Fibroblast of upper back skin (primary cell): ENCODE data around the gene PRR9.

ENCODE experiments used
- DNase-seq: peaks from one replicate; pipeline ENCODE4 v3.0.0-alpha.2; 2013

PRR9 gene

DNA sequence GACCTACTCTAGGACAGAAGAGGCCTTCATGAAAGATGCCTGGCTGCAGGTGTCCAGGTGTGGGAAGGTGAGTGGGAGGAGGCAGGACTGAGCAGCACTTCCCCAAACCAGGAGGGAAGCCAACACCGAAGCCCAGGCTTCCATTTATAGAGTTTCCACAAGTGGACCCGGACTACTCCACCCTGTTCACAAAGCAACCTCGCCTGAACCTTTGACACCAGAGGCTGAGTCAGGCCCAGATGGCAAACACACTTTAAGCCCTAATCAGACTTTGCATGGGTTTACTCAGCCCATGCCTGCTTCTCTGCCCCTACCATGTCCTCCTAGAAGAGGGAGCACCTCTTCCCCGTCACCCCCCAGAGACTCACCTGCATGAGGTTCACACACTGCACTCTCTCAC is 14.0 kb downstream of the PRR9 start:
- no peak for DNase-seq

DNA sequence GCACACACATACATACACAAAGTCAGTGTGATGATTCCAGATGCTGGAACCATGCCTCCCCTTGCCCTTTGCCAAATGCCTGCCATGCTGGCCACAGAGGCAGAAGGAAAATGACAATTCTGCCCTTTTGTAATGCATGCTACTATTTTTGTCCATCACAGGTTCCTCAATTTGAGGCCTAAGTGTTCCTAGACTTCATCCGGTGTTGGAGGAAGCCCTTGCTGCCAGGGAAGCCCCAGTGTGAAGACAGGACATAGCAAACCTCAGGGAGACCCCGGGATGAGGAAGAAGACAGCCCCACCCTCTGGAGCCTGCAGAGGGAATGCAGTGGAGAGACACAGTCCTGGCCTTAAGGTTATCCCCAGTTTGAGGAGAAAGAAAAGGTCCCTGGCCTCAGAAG is 14.4 kb downstream of the PRR9 start:
- no peak for DNase-seq

DNA sequence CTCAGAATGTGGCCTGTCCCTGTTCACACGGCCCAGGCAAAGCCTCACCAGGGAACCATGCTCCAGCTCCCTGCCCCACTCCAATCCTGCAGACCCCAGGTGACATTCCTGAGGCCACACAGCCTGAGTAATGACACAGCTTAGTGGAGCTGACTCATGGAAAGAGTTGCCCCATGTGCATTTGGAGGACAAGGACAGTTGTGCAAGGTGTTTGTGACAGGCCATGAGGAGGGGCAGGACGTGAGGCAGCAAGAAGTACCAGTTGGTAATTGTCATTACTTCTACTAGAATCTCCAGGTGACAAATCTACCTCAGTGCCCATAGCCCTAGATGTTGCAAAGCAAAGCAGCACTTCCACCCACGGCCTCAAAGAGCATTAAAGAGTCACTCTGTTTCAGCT is 15.2 kb downstream of the PRR9 start:
- DNase-seq = no peak

DNA sequence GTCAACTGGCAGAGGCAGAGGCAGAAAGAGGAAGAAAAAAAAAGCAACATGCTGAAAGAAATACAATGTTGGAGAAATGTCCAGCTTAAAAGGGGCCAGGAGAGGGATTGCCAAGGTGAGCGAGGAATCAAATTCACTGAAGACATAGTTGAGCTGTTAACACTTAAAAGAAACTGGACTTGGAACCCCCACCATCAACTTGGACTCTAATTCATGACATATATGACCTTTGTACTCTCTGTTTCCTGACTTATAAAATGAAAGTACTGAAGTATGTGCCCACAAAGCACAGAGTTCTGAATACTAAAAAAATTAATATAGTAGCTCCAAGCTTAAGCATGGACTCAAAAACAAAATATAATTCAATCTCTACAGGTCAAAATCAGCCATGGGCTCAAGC is 16.1 kb downstream of the PRR9 start:
- DNase-seq = no peak

DNA sequence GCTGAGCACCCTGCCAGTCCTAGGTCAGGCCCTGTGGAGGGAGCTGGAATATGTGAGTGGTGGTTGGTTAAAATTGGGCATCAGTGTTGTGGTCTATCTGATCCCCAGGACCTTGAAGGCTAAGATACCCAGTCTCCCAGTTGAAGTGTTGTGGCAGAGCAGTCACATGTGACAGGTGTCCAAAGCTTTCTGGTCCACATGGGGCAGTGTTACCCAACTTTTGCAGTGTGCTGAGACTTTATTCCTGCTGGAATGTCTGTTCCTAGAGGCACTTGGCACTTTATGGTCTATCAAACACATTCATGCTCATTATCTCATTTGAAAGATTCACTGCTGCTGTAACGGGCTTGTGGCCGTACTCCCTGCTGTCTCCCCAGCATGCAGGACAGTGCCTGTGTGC is 21.1 kb downstream of the PRR9 start:
- no peak for DNase-seq

DNA sequence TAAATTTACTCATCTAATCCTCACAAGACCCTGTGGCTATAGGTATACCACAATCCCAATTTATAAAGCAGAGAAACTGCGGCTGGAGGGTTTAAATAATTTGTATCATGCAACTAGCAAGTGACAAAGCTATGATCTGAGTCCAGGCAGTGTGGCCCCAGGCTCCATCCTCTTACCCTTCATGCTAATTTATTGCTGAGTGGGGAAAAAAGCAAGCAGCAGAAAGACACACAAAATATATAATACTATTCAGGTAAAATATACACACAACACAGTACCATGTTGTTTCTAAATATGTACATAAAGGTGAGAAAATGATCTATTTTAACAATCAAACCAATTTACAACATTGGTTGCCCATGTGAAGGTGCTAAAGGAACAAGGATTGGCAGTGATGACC is 24.8 kb downstream of the PRR9 start:
- no peak for DNase-seq

DNA sequence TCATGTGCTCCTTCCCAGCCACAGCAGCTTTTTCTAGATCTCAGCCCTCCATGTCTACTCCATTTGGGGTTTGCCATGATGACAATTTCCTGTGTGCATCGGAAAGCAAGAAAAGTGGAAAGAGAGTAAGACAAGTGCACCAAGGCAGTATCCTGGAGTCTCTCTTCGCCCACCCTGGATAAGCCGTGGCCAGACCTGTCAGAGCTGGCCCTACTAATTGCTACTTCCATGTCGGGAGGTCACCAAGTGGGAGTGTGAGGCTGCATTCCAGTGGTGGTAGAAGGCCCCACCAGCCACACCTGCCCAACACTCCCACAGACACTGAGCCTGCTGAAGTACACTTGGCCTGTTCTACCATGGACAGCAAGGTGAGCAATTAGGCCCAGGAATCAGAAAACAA is 28.1 kb downstream of the PRR9 start:
- no peak for DNase-seq

DNA sequence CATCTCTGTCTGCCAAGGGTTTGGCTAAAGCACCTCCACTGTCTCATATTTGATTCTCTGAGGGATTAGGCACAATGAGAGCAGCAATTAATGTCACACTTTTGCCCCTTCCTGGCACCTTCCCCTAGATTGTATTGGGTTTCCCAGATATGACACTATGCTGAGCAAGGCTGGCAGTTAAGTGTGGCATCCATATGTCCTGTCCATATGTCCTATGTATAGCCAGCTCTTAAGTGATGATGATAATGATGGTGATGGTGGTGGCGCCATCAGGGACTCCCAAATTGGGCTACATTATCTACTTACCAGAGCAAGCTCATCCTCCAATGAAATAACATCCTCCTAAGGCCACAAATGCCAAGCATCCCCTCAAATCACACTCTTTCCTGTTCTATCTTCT is 28.6 kb downstream of the PRR9 start:
- no peak for DNase-seq

DNA sequence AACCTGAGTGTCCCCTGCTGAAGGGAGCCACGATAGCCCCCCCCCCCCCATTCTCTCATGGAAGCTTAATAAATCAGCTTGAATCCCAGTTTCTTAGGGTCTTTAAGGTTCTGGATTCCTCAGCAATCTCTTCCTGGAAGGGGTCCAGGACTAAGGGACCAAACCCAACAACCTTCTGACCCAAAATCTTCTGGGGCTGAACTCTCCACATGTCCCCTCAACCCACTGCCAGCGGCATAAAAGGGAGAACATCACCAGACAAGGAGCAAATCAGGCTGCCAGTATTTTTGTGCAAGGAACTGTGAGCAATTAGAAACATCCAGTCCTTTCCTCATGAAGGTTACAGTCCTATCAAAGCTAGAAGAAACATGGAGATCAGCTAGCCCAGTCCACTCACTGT is 29.4 kb downstream of the PRR9 start:
- no peak for DNase-seq

DNA sequence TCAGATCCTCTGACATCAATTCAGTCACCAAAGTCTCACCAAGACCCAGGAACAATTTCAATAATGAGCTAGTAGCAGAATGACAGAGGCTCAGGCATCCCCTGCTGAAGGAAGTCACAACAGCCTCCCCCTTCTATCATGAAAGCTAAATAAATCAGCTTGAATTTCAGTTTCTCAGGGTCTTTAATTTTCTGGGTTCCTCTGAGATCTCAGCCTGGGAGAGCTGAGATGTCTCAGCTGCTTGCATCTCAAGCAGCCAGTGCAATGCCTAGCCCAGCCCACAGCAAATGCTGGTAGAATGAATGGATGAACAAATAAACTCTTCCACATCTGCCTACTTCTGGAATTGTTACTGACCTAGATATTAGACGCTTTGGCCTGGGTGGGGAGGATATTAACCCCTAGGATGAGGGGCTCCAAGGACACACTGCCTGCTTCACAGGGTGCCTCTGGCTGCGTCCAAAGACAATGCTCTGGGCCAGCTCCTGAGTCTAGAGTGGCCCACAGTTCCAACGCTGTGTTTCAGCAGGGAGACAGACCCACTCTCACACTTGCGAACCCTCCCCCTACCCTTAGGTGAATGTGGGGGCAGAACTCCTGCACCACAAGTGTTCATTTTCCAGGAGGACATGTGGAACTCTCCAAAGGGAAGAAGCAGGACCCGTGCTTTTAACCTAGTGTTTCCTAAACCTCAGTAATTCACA is 30.9 kb downstream of the PRR9 start:
- DNase-seq = no peak

DNA sequence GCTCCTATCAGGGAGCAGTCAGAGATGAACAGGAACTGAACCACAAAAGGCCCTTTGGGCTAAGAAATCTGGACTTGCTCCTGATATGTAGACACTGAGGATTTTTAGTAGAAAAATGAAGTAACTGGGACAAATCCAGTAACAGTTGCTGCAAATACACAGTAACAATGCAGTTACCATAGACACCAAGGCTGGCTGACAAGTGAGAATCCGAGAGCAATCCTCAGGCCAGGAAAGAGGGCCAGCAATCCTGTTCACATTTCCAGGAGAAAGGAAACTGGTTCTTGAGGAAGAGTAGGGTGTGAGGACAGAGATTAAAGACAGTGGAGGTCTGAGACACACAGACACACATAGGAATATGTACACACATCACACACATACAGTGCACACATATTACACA is 32.8 kb downstream of the PRR9 start:
- no peak for DNase-seq

DNA sequence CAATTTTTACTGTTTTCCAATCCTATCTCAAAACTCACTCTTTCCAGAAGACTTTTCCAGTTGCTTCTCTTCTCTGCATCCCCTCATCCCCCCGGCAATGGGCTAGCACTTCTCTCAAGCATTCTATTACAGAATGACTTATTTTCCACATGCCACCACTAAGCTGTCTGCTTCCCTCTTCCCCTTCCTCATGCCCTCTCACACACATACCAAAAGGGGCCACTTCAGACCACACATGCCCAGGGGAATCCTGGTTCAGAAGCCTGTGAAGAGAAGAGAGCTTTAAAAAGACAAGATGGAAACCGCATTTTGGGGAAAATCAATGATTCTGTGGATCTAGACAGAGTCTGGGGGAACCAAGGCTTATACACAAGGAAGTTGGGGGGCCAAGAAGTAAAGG is 33.7 kb downstream of the PRR9 start:
- no peak for DNase-seq

DNA sequence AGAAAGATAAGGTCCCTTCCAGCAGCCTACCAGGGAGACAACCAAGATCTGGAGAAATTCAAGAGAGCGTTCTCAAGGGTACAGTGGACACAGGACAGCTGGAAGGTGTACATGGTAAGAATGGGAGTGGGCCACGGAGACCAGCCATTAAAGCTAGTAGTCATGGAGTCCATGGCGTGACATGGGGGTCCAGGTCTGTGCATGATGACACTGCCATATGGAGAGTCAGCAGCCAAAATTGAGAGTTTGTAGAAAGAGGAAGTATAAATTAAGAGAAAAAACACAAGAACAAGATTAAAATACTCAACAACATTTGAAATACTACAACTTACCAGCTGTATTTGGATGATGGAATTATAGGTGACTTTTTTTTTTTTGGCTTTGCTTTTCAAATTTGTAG is 34.2 kb downstream of the PRR9 start:
- DNase-seq = no peak

DNA sequence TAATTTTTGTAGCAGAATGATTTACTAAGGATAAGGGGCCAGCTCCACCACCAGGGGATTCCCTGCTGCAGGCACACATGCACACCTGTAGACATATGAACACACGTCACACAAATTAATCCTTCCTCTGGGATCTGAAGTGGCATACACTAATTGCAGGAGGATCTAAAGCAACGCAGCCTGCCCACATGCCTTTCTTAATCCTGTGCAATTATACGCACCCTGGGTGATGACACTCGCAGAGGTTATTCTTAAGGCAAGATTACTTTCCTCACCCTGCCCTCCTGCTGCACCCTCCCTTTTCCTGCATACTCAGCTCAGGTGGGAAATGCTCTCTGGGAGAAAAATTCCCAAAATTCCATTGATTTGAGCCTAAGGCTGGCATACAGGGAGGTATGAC is 34.6 kb downstream of the PRR9 start:
- no peak for DNase-seq

DNA sequence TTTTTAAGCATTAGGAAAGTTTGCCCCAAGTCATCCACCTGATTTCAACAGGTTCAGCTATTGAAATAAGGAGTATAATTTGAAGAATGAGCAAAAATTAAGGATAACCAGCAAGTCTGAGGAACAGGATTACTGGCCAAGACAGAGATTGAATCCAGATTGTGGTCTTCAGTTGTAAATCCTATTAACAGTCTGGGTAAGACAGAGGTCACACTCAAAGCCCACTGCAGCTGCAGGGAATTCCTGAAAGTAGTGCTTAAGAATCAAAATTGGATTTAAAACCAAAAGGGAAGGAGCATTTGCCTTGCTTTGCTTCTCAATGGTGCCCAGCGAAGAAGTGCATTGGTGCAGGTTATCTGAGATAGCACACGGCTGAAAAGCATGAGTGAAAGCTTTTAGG is 35.7 kb downstream of the PRR9 start:
- no peak for DNase-seq

DNA sequence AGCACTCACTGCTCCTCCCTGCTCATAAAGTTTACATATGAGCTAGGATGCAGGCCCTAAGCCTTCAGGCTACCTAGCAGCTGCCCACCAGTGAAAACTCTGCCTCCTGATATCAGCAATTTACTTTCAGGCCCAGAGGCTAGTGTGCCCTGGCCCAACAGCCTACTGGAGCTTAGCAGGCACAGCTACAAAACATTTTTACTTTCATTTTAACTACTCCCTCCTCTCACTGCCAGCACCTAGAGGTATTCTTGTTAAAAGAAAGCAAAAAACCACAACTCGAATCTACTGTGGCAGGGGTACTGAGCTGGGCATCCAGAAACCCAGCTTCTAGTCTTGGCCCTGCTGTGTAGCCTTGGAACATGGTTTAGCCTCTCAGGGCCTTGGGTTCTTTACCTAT is 36.3 kb downstream of the PRR9 start:
- no peak for DNase-seq

DNA sequence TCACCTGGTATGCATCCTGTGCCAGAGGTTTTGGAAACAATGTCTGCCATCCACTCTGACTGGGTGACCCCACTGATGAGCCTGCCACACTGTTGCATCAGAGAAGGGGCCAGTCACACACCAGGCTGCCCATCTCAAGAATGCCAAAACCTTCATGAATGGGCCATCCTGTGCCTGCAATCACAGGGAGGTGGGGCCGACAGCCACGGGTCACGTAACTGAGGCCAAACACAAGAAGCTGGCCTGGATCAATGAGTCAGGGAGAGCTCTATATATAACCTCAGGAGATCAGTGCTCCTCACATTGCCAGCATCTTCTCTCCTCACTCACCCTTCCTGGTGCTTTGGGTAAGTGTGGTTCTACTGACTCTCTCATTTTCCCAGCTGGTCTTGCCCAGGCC is 42.0 kb downstream of the PRR9 start, which contains the start of gene LORICRIN:
TSS of gene LORICRIN (plus strand) at position 301 of the 400 bp plus-strand sequence. CDS start 1,263 bp downstream, outside the sequence.
- DNase-seq = no peak

DNA sequence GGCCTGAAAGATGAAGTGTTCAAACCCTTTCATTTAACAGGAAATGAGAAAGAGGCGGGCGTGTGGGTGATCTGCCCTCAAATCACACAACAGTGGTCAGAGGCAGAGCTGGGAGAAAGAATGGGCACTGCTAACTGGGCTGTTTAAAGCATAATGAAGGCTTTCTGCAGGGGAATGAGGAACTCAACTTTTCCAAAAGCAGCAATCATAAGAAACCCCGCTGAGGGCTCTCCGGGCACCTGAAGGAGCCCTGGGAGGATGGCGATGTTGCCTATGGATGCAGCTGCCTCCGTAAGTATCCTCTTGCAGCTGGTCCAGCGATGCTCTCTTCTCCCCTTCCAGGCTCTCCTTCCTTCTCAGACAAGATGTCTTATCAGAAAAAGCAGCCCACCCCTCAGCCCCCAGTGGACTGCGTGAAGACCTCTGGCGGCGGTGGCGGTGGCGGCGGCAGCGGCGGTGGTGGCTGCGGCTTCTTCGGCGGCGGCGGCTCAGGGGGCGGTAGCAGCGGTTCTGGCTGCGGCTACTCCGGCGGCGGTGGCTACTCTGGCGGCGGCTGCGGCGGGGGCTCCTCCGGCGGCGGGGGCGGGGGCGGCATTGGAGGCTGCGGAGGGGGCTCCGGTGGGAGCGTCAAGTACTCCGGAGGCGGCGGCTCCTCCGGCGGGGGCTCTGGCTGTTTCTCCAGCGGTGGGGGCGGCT is 43.3 kb downstream of the PRR9 start:
- DNase-seq = no peak

DNA sequence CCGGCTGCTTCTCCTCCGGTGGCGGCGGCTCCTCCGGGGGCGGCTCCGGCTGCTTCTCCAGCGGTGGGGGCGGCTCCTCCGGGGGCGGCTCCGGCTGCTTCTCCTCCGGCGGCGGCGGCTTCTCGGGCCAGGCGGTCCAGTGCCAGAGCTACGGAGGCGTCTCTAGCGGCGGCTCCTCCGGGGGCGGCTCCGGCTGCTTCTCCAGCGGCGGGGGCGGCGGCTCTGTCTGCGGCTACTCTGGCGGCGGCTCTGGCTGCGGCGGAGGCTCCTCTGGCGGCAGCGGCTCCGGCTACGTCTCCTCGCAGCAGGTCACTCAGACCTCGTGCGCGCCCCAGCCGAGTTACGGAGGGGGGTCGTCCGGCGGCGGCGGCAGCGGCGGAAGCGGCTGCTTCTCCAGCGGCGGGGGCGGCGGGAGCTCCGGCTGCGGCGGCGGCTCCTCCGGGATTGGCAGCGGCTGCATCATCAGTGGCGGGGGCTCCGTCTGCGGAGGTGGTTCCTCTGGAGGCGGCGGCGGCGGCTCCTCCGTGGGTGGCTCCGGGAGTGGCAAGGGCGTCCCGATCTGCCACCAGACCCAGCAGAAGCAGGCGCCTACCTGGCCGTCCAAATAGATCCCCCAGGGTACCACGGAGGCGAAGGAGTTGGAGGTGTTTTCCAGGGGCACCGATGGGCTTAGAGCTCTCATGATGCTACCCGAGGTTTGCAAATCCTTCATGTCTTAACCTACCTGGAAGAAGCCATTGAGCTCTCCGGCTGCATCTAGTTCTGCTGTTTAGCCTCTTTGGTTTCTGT is 44.1 kb downstream of the PRR9 start:
- DNase-seq = peak; percentile 7

DNA sequence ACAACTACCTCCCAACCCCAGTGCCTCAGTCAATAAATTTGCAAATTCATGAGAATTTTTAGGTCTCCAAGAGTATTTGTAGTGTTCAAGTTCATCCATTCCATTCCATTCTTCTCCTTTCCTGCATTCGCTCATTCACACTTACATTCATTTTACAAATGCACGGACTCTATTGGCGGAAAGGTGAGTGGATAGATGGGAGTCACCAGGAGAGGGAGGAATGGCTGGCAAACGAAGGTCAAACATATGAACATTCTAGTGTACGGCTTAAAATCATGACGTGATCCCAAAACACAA is 44.6 kb downstream of the PRR9 start:
- DNase-seq = no peak

DNA sequence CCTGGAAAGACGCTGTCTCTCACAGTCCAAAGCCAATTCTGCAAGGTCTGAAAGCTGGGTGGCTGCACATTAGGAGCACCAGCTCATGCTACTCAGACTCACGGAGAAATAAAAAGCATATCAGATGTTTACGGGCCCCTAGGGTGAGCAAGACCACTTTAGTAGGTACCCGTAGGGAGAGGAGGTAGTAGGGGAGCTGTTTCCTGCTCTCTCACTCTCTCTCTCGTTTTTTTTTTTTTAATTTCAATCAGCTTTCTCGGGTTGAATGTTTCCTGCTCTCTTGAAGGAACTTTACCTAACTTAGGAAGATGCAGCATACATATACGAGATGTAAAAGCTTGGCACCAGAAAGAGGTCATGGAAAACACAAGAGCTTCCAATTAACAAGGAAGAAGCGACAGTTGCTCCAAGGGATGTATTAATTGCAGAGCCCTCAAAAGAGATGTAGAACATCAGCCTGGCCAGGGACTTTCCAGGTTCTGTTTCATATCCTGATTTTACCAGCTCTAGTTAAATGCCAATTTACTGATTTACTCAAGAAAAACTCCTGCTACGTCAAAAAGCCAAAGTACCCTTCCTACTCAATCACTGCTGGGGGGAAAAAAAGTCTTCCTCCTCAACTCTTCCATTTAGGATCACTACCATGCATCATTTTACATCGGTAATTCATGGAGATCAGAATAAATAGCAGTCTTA is 45.2 kb downstream of the PRR9 start:
- no peak for DNase-seq

DNA sequence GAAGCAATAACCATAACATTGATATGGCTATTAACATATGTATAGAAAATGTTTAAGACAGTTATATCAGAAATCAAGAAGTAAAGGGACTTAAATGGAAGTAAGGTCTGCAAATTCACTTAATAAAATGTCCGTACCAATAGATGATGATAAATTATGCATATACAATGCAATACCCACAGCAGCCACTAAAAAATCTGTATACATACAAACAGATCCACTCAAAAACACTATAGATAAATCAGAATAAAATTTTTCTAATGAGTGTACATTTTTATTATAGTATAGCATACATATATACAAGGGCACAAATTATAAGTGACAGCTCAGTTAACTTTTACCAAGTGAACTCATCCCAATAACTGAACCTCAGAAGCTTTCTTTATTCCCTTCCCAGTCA is 48.1 kb downstream of the PRR9 start:
- no peak for DNase-seq
